Keratinocyte (primary cell): Measurements from ENCODE around the gene ANTXR2. TPM values are rescaled to one million over a fixed set of nuclear protein-coding genes. Genes with fewer than 3 reads are reported as not detected.

ENCODE experiments used
- DNase-seq: peaks from one replicate; pipeline ENCODE4 v3.0.0-alpha.2; 2011; ENCODE audit warnings: low read depth, missing footprints, low spot score
- FAIRE-seq: peaks from 2 replicates; lab custom pipeline; 2011; peaks lifted over from hg19 to GRCh38; lab: Jason Lieb, UNC
- H2AFZ ChIP-seq: 2 replicates; pipeline ENCODE4 v1.6.0; 2012; ENCODE audit warnings: low read length, control low read depth, inconsistent platforms; ENCODE audit not compliant: control insufficient read depth
- H3K27ac ChIP-seq: 2 replicates; pipeline ENCODE4 v1.5.1; 2011; ENCODE audit warnings: low read length; ENCODE audit not compliant: control insufficient read depth, insufficient read depth
- H3K27me3 ChIP-seq: 3 replicates; pipeline ENCODE4 v1.6.0; 2011; ENCODE audit warnings: low read length; ENCODE audit not compliant: control insufficient read depth, insufficient read depth; ENCODE audit errors: extremely low read depth
- H3K36me3 ChIP-seq, 2 experiments: 2 replicates in 1 of 2; 3 replicates in 1 of 2; pipeline ENCODE4 v1.5.1; 2011; ENCODE audit warnings: low read length in 2 of 2, mild to moderate bottlenecking in 1 of 2; ENCODE audit not compliant: control insufficient read depth in 2 of 2, insufficient read depth in 2 of 2; ENCODE audit errors: extremely low read depth in 1 of 2
- H3K4me1 ChIP-seq: 3 replicates; pipeline ENCODE4 v1.5.1; 2011; ENCODE audit warnings: low read length; ENCODE audit not compliant: control insufficient read depth, insufficient read depth; ENCODE audit errors: extremely low read depth
- H3K4me2 ChIP-seq: 3 replicates; pipeline ENCODE4 v1.6.0; 2011; ENCODE audit warnings: low read depth, low read length; ENCODE audit not compliant: control insufficient read depth, insufficient read depth; ENCODE audit errors: extremely low read depth
- H3K4me3 ChIP-seq, 3 experiments: fragments of 200-600 bp in 1 of 3; sonication (generic) in 1 of 3; 2 replicates in 2 of 3; 3 replicates in 1 of 3; pipeline ENCODE4 v1.5.1; 2011 to 2016; ENCODE audit warnings: low read length in 3 of 3, mild to moderate bottlenecking in 3 of 3, control low read depth in 2 of 3, inconsistent platforms in 1 of 3, low read depth in 1 of 3, mixed read lengths in 1 of 3, mixed run types in 1 of 3, moderate library complexity in 1 of 3; ENCODE audit not compliant: control insufficient read depth in 2 of 3, insufficient read depth in 2 of 3; ENCODE audit errors: extremely low read depth in 1 of 3
- H3K79me2 ChIP-seq: 2 replicates; pipeline ENCODE4 v1.6.0; 2012; ENCODE audit warnings: low read length; ENCODE audit not compliant: control insufficient read depth, insufficient read depth
- H3K9ac ChIP-seq: 3 replicates; pipeline ENCODE4 v1.6.0; 2011; ENCODE audit warnings: low read length; ENCODE audit not compliant: control insufficient read depth, insufficient read depth; ENCODE audit errors: extremely low read depth
- H3K9me1 ChIP-seq: 3 replicates; pipeline ENCODE4 v1.6.0; 2011; ENCODE audit warnings: low read length; ENCODE audit not compliant: control insufficient read depth, insufficient read depth; ENCODE audit errors: extremely low read depth
- H3K9me3 ChIP-seq: 2 replicates; pipeline ENCODE4 v1.5.1; 2012; ENCODE audit warnings: low read depth, low read length; ENCODE audit not compliant: control insufficient read depth
- H4K20me1 ChIP-seq: 3 replicates; pipeline ENCODE4 v1.6.0; 2011; ENCODE audit warnings: low read length; ENCODE audit not compliant: control insufficient read depth, insufficient read depth; ENCODE audit errors: extremely low read depth
- EZH2 ChIP-seq: IDR thresholded peaks from one replicate; pipeline ENCODE4 v1.6.1; 2012; ENCODE audit warnings: inconsistent platforms, mild to moderate bottlenecking, low read length, moderate library complexity
- dilution Hi-C: fragments of 300-500 bp; cut with MboI; formaldehyde crosslinking; loops from one replicate; pipeline ENCODE4 v1.7.0; 2020; ENCODE audit warnings: low sequenced_read_pairs; ENCODE audit not compliant: extremely low pct_ligation_motif_present
- polyA plus RNA-seq, 5 experiments: library from polyadenylated mRNA; depleted of rRNA in 3 of 5; stranded (reverse) in 3 of 5; stranded (forward) in 1 of 5; unstranded in 1 of 5; fragments of >200 nt; gene quantifications; 1 replicate in 1 of 5; 2 replicates in 3 of 5; 3 replicates in 1 of 5; pipeline versions ENCODE4 v1.2.1 to v1.2.3, GENCODE V29; 2011 to 2012; ENCODE audit warnings: missing spikeins in 2 of 5, low read depth in 1 of 5, low replicate concordance in 1 of 5
- TF ChIP-seq, protein P1 (sequence below), 3 experiments: IDR thresholded peaks in 1 of 3; conservative IDR thresholded peaks in 1 of 3; optimal IDR thresholded peaks in 1 of 3; 2 replicates in 2 of 3; 3 replicates in 1 of 3; pipeline versions ENCODE3 to v1.5.1; 2011; ENCODE audit warnings: low read length in 3 of 3, mild to moderate bottlenecking in 3 of 3, moderate library complexity in 2 of 3, control low read depth in 1 of 3, inconsistent platforms in 1 of 3; ENCODE audit not compliant: insufficient read depth in 2 of 3; ENCODE audit errors: extremely low read depth in 1 of 3

ANTXR2 gene
- polyA plus RNA-seq, 1 donor (not counting 4 experiments of a cell fraction or from before 2014, with no cell fraction given), result 89.1 TPM

DNA sequence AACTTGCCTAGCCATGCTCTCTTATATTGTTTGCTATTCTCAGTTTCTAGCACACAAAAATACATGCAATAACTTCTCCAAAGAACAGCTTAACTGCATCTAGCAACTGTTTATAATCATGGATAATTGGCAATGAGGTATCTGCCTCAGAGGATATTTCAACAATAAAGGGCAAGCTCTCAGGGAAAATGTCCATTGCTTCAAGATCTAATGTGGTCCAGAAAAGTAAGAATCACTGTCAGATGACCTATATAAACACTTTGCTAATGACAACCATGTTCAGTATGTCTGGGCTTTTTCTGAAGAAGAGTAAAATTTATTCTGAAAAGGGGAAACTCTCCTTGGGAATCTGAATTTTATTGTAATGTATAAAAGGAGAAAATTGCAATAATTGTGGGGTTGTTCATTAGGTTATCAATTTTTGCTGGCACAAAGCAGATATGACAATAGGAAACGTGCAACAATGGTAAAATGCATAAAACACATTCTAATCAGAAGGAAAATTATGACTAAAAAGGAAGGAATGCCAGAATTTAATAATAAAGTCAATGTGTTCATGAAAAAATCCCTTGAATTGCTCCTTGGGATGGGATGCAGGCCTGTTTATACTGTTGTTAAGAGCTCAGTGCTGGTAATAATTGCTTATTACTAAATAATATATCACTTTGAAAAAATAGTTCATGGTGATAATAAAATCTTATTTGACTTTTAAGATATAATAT lies 90.3 kb downstream of the ANTXR2 start:
- H3K27me3 ChIP-seq, result no peaks in the 10 kb centered on the region
- H3K36me3 ChIP-seq, result peaks cover 2 to 7% of the 10 kb centered on the region in 2 experiments
- H3K4me2 ChIP-seq, result no peak overlapping the region
- TF ChIP-seq, protein P1, sequence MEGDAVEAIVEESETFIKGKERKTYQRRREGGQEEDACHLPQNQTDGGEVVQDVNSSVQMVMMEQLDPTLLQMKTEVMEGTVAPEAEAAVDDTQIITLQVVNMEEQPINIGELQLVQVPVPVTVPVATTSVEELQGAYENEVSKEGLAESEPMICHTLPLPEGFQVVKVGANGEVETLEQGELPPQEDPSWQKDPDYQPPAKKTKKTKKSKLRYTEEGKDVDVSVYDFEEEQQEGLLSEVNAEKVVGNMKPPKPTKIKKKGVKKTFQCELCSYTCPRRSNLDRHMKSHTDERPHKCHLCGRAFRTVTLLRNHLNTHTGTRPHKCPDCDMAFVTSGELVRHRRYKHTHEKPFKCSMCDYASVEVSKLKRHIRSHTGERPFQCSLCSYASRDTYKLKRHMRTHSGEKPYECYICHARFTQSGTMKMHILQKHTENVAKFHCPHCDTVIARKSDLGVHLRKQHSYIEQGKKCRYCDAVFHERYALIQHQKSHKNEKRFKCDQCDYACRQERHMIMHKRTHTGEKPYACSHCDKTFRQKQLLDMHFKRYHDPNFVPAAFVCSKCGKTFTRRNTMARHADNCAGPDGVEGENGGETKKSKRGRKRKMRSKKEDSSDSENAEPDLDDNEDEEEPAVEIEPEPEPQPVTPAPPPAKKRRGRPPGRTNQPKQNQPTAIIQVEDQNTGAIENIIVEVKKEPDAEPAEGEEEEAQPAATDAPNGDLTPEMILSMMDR (optimal IDR thresholded peaks at IDR 0.05 in 1 of 3, IDR thresholded peaks at IDR 0.05 in 1 of 3, conservative IDR thresholded peaks at IDR 0.05 in 1 of 3; ENCODE audit: extremely low read depth in 1 of 3, insufficient read depth in 2 of 3, low read length in 3 of 3), result no peak
- no peak for TF ChIP-seq EZH2
- no peak overlapping the region for H3K9ac ChIP-seq
- FAIRE-seq, result no peak
- DNase-seq, result no peak
- no peaks in the 10 kb centered on the region for H3K9me3 ChIP-seq
- peaks cover 22% of the 10 kb centered on the region for H3K79me2 ChIP-seq
- H4K20me1 ChIP-seq, result peaks cover 3% of the 10 kb centered on the region
- H3K4me3 ChIP-seq, result no peak overlapping the region
- no peaks in the 10 kb centered on the region for H3K9me1 ChIP-seq
- no peak overlapping the region for H2AFZ ChIP-seq
- H3K27ac ChIP-seq, result no peak overlapping the region
- dilution Hi-C loops, result no loop called here
- H3K4me1 ChIP-seq, result peaks cover 9% of the 10 kb centered on the region

DNA sequence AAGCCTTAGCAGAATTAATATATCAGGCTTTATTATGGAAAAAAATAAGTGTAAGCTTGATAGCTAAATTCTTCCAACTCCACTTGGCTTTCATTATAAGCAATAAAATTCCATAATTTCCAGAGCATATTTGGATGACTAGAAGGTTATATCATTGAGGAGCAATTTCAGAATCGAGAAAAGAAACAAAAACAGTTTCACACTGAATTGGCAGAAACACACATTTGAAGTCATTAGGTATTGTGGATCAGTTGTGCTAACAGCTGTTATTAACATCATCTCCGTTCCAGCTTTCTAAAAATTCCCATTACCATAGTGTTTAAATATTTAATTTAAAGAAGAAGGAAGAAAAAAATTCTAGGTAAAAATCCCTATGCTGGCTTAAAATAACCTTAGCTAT lies 92.6 kb downstream of the ANTXR2 start:
- no peaks in the 10 kb centered on the region for H3K27me3 ChIP-seq
- FAIRE-seq, result no peak
- H2AFZ ChIP-seq, result no peak overlapping the region
- H3K4me1 ChIP-seq, result no peaks in the 10 kb centered on the region
- no peak overlapping the region for H3K4me2 ChIP-seq
- no peaks in the 10 kb centered on the region for H4K20me1 ChIP-seq
- no peak overlapping the region for H3K9ac ChIP-seq
- peaks cover 8% of the 10 kb centered on the region for H3K79me2 ChIP-seq
- no peak overlapping the region for H3K4me3 ChIP-seq
- no peaks in the 10 kb centered on the region for H3K9me3 ChIP-seq
- dilution Hi-C loops, result no loop called here
- no peak overlapping the region for H3K27ac ChIP-seq
- TF ChIP-seq, protein P1 (optimal IDR thresholded peaks at IDR 0.05 in 1 of 3, IDR thresholded peaks at IDR 0.05 in 1 of 3, conservative IDR thresholded peaks at IDR 0.05 in 1 of 3; ENCODE audit: extremely low read depth in 1 of 3, insufficient read depth in 2 of 3, low read length in 3 of 3), result no peak
- no peak for TF ChIP-seq EZH2
- H3K9me1 ChIP-seq, result no peaks in the 10 kb centered on the region
- DNase-seq, result no peak
- peaks cover 11 to 22% of the 10 kb centered on the region in 2 experiments for H3K36me3 ChIP-seq
